Nephron progenitor cell (in vitro differentiated cells): Measurements from ENCODE around the gene SLC16A11.

ENCODE experiments used
- DNase-seq: peaks from one replicate; pipeline ENCODE4 v3.0.0; 2021
- H3K27ac Mint-ChIP-seq: 2 replicates; pipeline ENCODE4 v1.8.0; 2021; ENCODE audit warnings: mild to moderate bottlenecking, moderate library complexity, mixed read lengths
- H3K27me3 Mint-ChIP-seq: 2 replicates; pipeline ENCODE4 v1.8.0; 2021; ENCODE audit warnings: mild to moderate bottlenecking, low read depth, mixed read lengths; ENCODE audit not compliant: poor library complexity
- H3K36me3 Mint-ChIP-seq: 2 replicates; pipeline ENCODE4 v1.8.0; 2021; ENCODE audit warnings: low read depth, mixed read lengths
- H3K4me1 Mint-ChIP-seq: 2 replicates; pipeline ENCODE4 v1.8.0; 2021; ENCODE audit warnings: mixed read lengths
- H3K4me3 Mint-ChIP-seq: 2 replicates; pipeline ENCODE4 v1.8.0; 2021; ENCODE audit warnings: mild to moderate bottlenecking, moderate library complexity, mixed read lengths
- H3K9me3 Mint-ChIP-seq: 2 replicates; pipeline ENCODE4 v1.8.0; 2021; ENCODE audit warnings: mild to moderate bottlenecking, moderate library complexity, mixed read lengths
- CTCF ChIP-seq: fragments of 200-600 bp; sonication (generic); IDR thresholded peaks from 2 replicates; pipeline ENCODE4 v1.5.0; 2021; ENCODE audit warnings: antibody characterized with exemption

SLC16A11 gene

DNA sequence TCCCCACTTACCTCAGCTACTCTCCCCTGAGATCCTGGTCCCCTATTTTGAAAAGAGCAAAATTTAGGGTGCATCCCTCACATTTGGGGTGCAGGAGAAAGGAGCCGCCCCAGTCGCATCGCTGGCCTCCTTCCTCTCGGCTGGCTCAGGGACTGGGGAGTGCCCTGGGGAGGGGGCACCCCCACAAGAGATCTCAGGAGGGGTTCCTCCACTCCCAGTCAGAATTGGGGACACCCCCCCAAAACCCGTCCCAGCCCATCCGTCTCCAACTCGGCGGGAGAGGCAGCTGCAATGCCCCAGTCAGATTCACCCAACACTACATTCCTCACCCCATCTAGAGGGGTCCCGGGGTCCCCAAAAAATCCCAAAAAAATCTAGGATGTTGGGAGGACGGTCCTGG, 24.5 kb downstream of the SLC16A11 start:
- Mint-ChIP-seq H3K27me3 (peaks cover 32% of the 10 kb centered on the region), H3K4me3 (peak overlapping the region; percentile 40), H3K36me3 (no peaks in the 10 kb centered on the region), H3K9me3 (no peaks in the 10 kb centered on the region), H3K27ac (peak overlapping the region; percentile 36), H3K4me1 (peaks cover 83% of the 10 kb centered on the region)
- TF ChIP-seq CTCF = no peak
- no peak for DNase-seq

DNA sequence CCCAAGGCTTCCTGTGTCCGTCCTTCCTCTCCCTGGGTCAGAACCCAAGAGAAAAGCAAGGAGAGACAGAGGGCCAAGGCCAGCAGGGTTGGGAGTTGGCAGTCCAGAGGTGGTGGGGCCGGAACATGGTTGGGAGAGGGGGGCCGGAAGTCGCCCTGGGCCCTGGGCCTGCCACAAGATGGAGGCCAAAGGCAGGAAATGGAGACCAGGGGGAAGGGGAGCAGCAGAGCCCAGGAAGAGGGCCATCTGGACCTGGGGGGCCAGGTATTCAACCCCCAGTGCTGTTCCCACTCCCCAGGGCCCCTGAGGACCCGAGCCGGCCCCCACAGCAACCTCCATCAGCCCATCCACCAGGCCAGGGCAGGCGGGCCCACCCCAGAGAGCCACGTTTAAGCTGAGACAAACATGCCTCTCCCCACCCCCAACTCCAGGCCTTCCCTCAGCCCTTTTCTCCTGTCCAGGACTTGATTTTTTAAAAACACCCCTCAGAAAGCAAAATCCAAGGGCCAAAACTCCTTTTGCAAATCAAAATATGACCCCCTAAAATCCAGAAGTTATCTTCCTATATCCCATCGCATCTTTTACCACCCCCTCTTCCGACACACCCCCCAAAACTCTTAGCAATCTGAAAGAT, 25.4 kb downstream of the SLC16A11 start:
- peak overlapping the region; percentile 62 for H3K27ac Mint-ChIP-seq
- H3K27me3 Mint-ChIP-seq = peaks cover 24% of the 10 kb centered on the region
- no peak for DNase-seq
- TF ChIP-seq CTCF = no peak
- H3K36me3 Mint-ChIP-seq = no peaks in the 10 kb centered on the region
- no peaks in the 10 kb centered on the region for H3K9me3 Mint-ChIP-seq
- peak overlapping the region; percentile 50 for H3K4me3 Mint-ChIP-seq
- peaks cover 91% of the 10 kb centered on the region for H3K4me1 Mint-ChIP-seq

- TF ChIP-seq CTCF = no peak
- DNase-seq = no peak
- Mint-ChIP-seq H3K9me3 (no peaks in the 10 kb centered on the region), H3K4me3 (peak overlapping the region; percentile 87), H3K27ac (peak overlapping the region; percentile 95), H3K27me3 (peaks cover 18% of the 10 kb centered on the region), H3K36me3 (no peaks in the 10 kb centered on the region), H3K4me1 (peaks cover 91% of the 10 kb centered on the region)
Observed at GRCh38 chr17:7017827-7018200, 26.1 kb downstream of the SLC16A11 start.

- peak overlapping the region; percentile 87 for H3K4me3 Mint-ChIP-seq
- peak; percentile 25 for DNase-seq
- no peak for TF ChIP-seq CTCF
- peaks cover 12% of the 10 kb centered on the region for H3K27me3 Mint-ChIP-seq
- H3K36me3 Mint-ChIP-seq = no peaks in the 10 kb centered on the region
- no peaks in the 10 kb centered on the region for H3K9me3 Mint-ChIP-seq
- peak overlapping the region; percentile 95 for H3K27ac Mint-ChIP-seq
- peaks cover 90% of the 10 kb centered on the region for H3K4me1 Mint-ChIP-seq
Observed at GRCh38 chr17:7016886-7017826, 26.7 kb downstream of the SLC16A11 start.

DNA sequence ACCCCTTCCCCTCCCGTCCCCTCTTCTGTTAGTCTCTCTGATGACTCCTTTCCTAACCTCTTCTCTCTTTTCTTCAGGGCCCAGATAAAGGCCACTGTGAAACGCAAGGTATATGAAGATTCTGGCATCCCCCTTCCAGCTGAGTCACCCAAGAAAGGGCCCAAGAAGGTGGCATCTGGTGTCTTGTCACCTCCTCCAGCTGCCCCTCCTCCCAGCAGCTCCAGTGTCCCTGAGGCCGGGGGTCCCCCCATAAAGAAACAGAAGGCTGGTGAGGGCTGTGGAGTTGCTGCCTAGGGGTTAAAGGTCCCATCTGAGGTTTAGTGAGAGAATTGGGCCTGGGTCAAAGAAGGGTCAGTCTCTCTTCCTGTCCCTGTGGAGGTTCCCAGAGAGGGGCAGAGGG, 27.5 kb downstream of the SLC16A11 start:
- no peaks in the 10 kb centered on the region for H3K9me3 Mint-ChIP-seq
- peaks cover 4% of the 10 kb centered on the region for H3K27me3 Mint-ChIP-seq
- H3K36me3 Mint-ChIP-seq = no peaks in the 10 kb centered on the region
- no peak for DNase-seq
- H3K27ac Mint-ChIP-seq = peak overlapping the region; percentile 95
- no peak for TF ChIP-seq CTCF
- peak overlapping the region; percentile 87 for H3K4me3 Mint-ChIP-seq
- peaks cover 92% of the 10 kb centered on the region for H3K4me1 Mint-ChIP-seq
